ENCODE data around the gene RGS6.

Gene RGS6

DNA sequence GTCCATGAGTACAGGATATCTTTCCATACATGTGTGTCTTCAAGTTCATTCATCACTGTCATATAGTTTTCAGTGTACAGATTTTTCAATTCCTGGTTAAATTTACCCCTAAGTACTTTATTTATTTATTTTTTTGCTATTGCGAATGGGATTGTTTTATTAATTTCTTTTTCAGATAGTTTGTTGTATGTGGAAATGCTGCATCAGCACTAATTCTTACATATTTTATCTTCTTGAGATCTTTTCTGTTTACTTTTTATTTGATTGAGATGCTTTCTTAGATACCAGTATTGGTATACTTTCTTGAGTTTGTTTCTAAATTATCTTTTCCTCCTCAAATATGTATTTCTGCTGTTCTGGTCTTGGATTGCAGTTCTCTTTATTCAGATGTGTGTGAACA is 148.9 kb downstream of the RGS6 start:
- DNase-seq (ENCODE audit: low spot score), result no peak

DNA sequence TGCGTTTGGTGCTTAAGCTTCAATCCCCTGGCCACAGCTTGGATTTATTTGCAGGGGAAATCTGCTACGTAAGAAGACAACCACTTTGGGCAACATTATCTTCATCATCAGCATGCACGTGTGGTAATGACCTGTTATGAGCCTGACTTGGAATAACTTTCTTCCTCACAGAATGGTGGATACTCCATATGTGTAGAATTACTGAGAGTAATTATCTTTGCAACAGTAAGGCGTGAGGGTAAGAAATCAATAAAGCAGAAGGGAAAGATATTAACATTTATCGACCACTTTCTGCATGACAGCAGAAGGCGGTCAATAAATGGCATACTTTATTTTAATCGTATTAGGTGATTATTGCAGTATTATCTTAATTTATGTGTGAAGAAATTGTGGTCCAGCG is 152.7 kb downstream of the RGS6 start:
- DNase-seq (ENCODE audit: low spot score), result no peak

DNA sequence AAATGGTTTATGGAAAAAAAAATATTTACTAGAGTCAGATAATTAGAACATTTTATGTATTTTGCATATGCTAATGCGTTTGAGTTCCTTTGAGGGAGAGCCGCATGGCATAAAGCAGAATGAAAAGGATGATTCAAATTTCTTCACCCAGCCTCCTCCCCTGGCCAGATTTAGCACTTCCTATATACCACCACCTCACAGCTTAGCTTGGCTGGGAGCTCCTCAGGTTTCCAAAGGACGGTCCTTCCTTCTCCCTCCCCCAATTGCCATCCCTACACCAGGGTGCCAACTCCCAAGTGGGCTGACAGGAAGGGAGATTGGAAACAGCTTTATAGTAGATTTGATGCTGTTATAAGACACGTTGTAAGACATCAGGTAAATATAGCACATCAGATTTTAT is 157.4 kb downstream of the RGS6 start:
- DNase-seq (ENCODE audit: low spot score), result no peak

DNA sequence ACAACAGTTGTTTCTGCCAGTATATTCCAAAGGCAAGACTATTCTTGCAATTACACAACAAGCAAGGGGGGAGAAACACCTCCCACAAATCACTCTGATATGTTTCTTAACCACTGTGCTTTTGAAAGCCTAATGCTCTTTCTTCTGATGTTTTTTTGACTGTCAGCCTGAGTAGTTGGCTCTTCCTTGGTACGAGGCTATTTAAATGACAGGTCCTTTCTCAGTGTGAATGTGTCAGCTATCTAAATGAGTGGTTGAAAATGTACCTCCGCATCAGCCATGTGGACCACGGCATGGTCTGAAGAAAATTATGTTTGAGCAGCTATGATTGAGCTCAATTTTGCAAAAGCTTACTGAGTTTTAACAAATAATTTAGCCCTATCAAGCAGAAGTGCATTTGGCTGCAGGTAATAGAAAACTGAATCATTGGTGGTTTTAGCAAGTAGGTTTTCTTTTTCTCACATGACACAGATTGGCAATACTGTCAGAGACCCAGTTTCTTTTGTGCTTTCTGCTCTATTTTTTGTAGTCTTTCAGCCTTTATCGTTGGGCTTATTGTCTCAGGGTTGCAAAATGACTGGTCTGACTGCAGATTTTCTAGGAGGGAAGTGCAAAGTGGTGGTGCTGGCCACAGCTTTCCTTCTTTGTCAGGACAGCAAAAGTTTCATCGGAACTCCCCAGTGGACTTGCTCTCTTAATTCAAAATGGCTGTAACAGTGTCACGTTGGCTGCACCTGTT is 162.8 kb downstream of the RGS6 start:
- no peak for DNase-seq (ENCODE audit: low spot score)

DNA sequence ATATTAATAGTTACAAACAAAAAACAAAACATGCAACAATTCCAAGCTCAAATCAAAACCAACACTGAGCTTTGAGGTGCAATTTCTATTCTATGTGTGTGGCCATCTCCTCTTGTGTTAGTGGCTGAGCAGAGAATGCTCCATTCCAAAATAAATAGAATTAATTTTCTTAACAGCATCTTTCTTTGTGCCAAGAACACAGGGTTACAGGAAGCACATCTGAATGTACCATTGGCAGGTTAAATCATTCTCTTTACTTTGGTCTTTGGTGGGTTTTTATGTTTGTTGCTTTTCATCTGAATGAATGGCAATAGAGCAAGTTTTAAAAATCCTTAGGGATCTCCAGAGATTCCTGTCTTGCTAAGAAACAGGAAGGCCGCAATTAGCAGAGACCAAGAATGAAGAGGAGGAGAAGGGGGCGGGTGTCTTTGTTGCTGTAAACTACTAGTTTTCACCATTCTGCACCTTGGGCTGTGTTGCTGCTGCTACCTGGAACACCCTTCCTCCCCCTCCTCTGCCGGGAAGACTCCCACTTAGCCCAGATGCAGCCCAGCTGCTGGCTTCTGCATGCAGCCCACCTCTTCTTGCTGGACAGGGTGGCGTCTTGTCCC is 165.0 kb downstream of the RGS6 start:
- no peak for DNase-seq (ENCODE audit: low spot score)

DNA sequence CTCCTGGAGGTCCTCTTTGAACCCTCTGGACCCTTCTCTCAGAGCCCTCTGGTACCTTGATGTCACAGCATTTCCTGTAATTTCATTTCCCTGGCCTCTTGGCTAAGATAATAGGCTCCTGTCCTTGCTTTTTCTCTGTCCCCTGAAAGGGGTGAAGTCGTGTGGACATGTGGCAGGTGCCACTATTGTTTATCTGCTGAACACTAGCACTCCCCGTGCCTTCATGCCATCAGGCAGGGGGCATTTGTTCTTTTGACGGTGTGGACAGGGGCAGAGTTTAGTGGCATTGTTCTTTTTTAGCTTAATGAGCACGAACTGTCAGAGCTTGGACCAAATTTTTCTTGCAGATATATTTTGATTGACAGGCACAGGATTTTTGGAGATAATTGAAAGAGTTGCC is 166.0 kb downstream of the RGS6 start:
- no peak for DNase-seq (ENCODE audit: low spot score)

DNA sequence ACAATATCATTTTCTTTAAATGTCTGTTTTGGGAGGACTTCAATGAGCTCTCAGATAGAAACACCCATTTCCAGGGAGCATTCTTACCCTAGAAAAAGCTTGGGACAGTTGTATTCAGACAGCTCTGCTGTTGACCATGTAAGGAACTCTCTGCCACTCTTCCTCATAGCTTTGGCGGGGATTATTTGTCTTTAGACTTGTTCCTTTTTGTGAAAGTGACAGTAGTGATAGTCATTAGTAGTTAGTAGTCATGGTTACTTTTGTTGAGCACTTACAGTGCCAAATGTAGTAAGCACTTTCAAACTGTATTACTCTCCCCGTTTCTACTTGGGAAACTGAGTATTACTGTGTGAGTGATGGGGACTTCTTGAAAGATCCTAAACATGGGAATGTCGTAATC is 167.3 kb downstream of the RGS6 start:
- no peak for DNase-seq (ENCODE audit: low spot score)

DNA sequence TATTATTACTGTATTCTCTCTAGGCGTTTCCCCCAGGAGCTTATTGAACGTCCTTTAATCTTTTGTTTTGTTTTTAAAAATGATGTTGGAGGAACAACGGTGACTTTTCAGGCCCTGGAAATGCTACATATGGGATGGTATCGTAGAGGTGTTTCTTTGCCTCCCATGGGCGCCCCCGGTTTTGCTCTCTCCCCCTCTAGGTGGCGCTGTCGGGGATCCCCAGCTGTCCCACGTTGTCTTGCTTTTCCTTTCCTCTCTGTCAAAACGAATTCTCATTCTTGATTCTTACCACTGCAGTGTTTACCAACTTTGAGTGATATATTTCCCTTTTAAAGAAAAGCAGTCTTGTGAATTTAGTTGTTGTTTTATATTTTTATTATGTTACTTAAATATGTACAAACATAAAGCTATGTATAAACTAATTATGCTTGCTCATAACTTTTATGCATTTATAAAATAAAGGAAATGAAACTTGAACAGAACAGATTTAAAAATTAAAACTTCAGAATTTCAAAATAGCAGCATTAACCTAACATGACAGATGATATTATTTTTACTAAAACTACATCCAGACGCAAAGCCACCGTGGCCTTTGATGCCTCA is 171.9 kb downstream of the RGS6 start:
- DNase-seq (ENCODE audit: low spot score), result no peak

DNA sequence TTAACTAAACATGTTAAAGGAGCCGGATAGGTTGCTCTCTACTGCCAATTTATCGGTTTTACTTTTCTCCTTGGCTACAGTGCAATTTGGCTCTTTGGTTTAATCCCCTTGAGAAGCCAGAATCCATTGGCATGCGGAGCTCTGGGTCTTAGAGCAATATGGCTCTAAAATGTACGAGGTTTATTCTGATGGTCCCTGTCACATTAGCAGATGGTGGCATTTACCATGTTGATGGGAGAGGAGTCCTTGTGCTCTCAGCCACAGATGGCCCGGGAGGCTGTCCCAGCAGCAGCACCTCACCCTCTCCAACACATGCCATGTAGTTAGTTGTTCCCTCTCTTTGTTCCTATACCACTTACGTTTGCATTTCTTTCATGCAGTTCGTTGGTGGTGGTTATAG is 179.7 kb downstream of the RGS6 start:
- DNase-seq (ENCODE audit: low spot score), result no peak

DNA sequence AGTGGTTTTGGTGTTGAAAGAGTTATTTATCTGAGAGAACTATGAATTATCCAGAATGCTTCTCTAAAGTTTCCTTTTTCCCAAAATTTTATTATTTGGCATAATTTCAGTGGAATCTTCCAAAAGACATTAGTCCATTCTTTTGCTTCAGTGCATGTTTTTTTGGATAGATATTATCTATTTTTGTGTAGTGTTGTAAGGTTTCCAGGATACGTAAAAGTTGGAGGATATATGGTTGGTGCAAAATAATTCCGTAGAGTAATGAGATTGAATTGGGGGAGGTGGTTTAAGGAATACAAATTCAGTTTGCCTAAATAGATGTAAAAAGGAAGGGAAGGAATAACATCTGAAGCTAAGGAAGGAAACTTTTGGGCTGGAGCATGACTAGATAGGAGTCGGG is 186.6 kb downstream of the RGS6 start:
- DNase-seq (ENCODE audit: low spot score), result no peak

DNA sequence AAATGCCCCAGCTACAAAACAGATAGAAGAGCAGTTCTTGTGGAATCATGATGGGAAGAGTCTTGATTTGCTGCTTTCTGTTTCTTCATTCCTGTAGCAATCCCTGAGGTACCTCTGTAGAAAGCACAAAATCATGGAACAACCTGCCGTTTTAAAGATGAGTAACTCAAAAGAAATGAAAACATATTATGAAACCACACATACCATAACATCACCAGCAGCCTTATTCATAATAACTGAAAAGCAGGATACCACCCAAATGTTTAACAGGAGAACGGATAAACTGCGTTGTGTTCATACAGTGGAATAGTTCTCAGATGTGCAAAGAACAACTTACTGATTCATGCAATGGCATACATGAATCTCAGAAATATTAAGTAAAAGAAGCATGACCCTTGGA is 188.1 kb downstream of the RGS6 start:
- no peak for DNase-seq (ENCODE audit: low spot score)

DNA sequence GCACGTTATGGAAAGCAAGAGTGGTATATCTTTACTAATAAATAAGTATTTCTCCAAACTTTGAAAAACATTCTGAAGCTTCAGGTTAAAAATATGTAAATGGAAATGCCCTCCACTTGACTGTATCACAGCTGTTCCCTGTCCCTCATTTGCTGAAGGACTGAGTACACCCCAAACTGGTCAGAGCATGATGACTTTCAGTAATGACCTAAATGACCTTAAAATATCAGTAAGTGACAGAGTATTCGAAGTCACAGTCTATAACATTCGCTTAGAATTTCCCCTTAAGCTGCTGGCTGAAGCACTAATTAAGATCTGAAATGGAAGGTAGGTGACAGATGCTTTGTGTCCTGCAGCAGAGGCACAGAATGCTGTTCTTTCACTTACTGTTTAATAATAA is 191.5 kb downstream of the RGS6 start:
- DNase-seq (ENCODE audit: low spot score), result no peak

DNA sequence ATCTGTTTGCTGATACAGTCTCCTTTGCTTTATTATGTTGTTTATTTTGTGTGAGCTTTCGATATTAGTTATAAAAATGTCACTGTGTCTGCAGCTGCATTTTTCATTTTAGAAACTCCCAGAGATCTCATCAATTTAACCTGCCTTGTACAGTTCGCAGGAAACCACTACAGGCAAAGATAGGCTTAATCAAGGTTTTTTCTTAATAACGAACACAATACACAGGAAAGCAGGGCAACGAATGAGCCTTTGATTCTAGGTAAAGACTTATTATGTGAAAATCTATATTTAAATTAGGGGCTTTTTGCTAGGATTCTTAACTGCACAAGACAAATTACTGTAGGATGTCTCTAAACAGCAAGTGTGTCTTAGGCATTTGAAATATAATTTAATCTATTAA is 191.9 kb downstream of the RGS6 start:
- DNase-seq (ENCODE audit: low spot score), result no peak

DNA sequence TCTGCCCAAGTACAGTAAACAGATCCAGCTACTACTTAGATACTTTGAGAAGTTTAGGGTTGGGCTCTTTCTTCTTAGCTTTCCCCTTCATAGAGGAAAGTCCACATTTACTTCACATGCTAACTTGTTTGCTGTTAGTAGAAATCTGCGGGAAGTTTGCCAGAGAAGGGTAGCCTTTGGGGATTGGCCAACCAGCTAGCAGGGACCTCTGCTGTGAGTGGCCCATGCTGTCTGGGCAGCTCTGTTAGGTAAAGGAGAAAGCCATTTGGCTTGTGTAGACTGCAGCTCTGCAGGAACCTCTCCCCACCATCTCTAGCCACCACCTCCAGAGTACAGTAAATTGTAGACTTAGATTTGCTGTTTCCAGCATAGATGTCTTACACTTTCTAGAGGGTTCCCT is 193.9 kb downstream of the RGS6 start:
- DNase-seq (ENCODE audit: low spot score), result no peak

DNA sequence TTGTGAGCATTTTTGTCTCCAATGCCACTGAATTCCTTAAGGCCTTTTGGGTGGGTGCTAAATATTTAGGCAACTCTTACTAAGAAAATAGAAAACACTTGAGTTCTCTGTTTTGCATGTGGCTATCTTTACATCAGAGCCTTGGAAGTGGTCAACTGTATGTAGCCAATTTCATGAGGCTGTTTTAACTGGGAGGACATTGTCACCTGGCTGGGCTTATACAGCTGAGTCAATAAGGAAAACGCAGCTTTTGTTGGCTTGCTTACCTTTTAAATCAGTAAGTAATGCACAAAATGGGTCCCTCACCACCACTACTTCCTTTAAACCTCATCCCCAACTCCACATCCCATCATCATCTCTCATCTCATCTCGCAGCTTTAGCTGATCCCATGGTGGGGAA is 194.3 kb downstream of the RGS6 start:
- DNase-seq (ENCODE audit: low spot score), result no peak

DNA sequence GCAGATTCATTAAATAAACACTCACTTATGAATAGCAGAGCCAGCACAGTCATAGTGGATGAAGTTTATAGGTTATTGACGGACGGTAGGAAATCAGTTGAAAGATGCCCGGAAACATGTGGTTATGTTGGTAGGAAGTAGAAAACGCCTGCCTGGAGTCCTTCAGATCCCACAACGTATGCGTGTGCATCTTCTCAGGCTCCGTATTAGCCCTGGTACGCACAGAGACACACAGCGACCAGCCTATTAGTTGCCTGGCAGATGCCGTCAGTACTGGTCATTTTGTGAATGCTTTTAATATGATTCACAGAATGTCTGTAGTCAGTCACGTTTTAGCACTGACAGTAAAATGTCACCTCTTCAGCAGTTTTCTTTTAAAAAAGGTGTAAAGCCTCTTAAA is 196.4 kb downstream of the RGS6 start:
- no peak for DNase-seq (ENCODE audit: low spot score)

DNA sequence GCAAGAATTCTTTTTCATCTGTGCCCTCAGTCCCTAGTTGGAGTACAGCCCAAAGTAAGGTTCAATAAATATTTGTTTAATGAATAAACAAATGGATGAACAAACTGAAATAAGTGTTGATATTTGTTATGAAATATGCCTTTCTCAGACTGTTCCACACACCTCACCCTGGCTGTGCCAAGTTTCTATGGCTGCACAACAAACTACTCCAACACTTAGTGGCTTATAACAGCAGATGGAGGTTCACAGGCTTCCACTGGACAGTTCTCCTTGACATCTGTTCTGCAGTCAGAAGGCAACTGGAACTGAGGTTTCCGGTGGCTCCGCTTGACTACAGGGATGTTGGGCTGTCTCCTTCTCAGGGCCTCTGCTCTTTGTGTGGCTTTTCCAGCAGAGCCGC is 197.1 kb downstream of the RGS6 start:
- no peak for DNase-seq (ENCODE audit: low spot score)

DNA sequence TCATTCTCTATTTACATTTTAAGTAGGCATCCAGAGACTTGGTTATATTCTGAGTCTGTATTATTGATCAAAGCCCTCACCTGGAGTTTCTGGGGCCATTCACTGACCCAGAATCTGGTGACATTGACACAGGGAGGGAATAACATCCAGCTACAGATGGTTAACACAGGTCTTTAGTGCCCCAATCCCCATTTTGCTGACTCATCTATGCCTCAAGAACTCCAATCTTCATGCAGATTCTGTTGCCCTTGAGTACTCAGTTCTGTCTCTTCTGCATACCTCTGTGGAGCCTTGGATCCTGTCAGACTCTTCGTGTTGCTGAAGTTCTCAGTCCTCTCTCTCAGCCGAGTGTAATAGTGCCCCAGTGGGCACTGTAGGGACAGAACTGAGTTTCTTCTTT is 208.9 kb downstream of the RGS6 start:
- no peak for DNase-seq (ENCODE audit: low spot score)

DNA sequence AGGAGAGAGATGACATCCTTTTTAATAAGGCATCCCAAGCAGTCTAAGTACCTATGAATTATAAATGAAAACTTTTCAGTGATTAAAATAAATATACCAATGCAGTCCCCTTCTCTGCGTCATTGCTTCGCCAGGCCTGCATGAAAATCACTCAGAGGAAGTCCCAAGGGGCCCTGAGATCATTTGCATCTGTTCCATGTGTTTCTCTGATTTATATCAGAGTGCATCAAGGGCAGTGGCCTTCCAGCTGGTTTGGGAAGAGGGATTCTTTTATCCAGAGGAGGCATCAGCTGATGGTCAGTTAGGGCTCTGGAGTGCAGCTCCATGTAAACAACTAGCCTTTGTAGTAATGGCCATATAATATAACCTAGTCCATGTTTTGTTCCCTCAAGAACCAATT is 210.1 kb downstream of the RGS6 start:
- DNase-seq (ENCODE audit: low spot score), result no peak

DNA sequence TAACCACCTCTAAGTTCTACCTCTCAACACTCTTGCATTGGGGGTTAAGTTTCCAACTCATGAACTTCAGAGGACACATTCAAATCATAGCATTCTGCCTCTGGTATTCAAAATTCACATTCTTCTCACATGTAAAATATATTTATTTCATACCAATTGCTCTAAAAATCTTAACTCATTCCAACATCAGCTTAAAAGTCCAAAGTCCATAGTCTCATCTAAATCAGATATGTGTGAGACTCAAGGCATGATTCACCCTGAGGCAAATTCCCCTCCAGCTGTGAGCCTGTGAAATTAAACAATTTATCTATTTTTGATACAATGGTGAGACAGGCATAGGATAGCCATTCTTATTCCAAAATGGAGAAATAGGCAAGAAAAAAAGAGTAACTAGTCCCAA is 214.0 kb downstream of the RGS6 start:
- no peak for DNase-seq (ENCODE audit: low spot score)

DNA sequence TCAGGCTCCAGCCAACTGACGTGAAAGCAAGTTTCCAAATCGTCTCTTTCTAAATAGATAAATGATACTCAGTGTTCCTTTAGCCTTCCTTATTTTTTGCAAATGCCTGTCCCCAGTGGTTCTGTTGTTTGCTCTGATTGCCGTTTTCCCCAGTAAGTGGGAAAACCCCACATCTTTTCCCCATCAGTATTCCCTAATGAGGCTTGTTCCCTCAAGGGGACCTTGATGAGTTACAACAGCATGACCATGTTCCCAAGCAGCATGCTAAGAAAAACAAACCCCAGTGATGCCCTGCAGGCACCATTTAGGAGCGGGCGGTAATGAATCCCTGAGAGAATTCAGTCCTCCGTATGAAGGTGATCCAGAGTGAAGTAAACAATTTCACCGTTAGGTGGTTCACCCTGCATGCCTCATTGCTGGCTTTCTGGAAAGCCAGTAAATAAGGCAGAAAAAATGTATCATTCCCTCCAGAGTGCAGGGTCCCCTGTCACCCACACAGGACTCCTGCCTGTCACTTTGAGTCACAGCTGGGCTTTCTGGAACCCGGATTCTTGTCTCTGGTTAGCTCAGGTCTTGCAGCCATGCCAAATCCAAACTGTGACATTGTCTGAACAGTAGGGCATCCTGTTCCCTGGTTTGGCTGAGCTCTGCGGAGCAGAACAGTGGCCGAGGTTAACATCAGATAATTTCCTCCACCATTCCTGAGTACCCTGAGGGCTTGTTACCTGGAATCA is 222.6 kb downstream of the RGS6 start:
- no peak for DNase-seq (ENCODE audit: low spot score)

DNA sequence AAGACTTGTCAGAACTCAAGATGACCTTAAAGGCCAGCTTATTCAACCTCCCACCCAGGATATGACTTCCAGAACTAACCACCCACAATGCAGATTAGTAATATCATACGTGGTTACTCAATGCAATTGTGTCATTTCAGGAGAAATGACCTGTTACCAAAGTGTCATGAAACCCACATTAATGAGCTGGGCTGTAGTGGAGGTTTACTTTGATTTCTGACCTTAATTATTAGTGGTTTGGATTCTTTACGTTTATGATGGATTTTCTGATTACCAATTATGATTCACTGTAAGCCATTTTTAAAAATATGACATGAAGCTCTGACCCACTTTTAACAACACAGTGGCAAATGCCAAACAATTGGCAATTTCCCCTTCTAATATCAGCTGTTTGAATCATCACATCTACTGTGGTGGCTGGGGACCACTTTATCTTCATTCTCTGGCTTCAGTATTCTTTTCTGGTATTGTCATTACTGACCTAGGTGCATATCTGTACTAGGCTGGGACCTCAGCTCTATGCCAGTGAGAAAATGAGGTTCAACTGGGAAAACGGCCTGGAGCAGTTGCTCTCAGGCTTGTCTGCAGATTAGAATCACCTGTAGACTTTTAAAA is 223.3 kb downstream of the RGS6 start:
- no peak for DNase-seq (ENCODE audit: low spot score)

All from AG08395 (cell line).